Measurements from ENCODE around the gene TNKS2.
"Not testable (repeated sequence)": the region's sequence is repeated elsewhere in the genome, so short reads cannot be mapped to it uniquely, and the experiment has no call there.

The TNKS2 gene

GRCh38 chr10:91797874-91798648 is at the start of gene TNKS2:
TNKS2 (plus strand) TSS chr10:91798426; CDS start chr10:91798691, 265 bp downstream.
- peak; percentile 93 for DNase-seq

GRCh38 chr10:91749592-91749991 is 48.6 kb upstream of the TNKS2 start:
- DNase-seq, result not testable (repeated sequence)

- DNase-seq, result no peak
Observed at GRCh38 chr10:91756286-91756685, 41.9 kb upstream of the TNKS2 start.

DNA sequence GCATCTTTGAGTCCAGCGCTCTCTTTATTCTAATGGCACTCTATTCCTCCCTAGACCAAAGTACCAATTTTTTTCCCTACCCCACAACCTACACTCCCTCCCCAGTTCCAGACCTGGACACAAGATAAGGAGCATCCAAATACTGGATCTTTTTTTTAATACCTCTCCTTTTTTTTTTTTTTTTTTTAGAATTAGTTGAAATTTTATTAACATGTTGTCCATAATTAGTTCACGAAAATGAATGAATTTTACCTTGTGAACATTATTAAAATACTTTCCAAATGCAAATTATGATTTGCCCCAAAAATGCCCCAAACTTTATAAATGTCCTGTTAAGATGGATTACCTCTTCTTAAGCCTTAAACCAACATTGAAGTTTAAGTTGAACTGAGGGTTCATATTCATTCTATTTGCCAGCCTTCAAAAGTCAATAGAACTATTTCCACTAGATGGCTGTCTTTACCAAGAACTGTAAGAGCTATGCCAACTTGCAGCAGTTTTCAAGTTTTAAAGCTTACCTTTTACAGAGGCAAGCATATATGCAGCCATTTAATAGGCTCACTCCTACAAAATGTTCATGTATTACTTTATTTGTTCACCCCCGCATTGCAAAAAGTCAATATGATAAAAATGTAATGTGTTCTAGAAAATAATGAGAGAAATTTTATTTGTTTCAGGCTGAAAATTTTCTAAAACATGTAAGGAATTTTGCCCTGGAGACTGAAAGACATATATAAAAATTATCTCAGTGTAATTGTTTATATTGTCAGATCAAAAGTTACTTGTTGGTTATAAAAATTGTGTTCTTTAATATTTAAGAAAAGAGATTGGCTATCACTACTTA is 39.7 kb upstream of the TNKS2 start:
- DNase-seq, result peak; percentile 65

DNA sequence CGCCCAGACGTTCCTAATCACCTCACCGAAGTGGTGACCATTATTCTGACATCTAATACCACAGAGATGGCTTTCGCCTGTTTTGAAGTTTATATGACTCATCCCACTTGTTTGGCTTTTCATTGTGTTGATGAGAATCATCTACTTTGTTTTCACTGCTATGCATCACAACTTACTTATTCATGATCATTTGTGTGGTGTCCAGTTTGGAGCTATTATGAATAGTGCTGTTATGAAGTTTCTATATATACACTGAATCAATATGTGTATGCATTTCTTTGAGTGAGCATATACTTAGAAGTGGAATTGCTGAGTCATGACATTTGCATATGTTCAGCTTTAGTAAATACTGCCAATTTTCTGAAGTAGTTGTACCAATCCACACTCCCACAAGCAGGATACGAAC is 38.6 kb upstream of the TNKS2 start:
- no peak for DNase-seq

- DNase-seq, result no peak
Observed at GRCh38 chr10:91761721-91762120, 36.5 kb upstream of the TNKS2 start.

DNA sequence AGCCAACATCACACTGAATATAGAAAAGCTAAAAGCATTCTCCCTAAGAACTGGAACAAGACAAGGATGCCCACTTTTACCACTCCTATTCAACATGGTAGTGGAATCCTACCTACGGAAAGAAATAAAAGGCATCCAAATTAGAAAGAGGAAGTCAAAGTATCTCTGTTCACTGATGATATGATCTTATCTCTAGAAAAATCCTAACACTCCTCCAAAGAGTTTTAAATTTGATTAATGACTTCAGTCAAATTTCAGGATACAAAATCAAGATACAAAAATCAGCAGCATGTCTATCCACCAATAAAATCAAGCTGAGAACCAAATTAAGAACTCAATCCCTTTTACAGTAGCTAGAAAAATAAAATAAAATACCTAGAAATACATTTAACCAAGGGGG is 35.3 kb upstream of the TNKS2 start:
- no peak for DNase-seq

DNA sequence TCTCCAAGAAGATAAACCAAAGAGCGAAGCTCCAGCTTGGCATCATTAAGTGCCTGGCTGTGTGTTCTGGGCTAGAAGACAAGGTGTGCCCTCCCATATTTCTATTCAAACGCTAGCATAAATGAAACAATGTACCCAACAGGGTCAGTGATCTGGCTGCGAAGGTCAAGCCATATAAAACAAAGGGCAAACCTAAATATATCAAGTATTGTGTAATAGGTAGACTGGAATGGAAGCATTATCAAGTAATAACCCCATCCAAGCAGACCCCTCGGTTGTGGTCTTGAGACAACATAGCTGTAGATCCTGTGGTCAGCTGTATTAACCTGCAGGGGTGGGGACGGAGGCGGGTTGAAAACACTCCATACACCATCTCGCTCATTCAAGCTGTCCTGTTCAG is 31.6 kb upstream of the TNKS2 start:
- no peak for DNase-seq

- DNase-seq, result no peak
Observed at GRCh38 chr10:91768123-91768522, 30.1 kb upstream of the TNKS2 start.

- no peak for DNase-seq
Observed at GRCh38 chr10:91771907-91772306, 26.3 kb upstream of the TNKS2 start.

- no peak for DNase-seq
Observed at GRCh38 chr10:91772461-91772860, 25.8 kb upstream of the TNKS2 start.

- DNase-seq, result no peak
Observed at GRCh38 chr10:91772869-91773268, 25.4 kb upstream of the TNKS2 start.

DNA sequence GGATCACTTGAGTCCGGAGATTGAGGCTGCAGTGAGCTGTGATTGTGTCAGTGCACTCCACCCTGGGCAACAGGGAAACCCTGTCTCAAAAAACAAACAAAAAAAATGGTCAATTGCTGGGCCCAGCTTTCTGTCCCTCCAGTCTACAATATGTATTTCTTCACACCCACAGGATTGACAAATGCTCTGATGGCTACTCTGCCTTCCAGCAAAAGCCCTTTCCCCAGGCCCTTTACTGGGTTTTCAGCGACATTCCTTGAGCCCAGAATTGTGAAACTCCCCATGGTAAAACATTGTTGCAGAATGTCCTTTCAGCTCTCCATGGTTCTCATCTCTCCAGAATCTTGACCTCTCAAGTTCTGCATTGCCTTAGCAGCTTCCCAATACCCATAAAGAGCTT is 23.7 kb upstream of the TNKS2 start:
- no peak for DNase-seq

GRCh38 chr10:91775731-91776130 is 22.5 kb upstream of the TNKS2 start:
- no peak for DNase-seq

DNA sequence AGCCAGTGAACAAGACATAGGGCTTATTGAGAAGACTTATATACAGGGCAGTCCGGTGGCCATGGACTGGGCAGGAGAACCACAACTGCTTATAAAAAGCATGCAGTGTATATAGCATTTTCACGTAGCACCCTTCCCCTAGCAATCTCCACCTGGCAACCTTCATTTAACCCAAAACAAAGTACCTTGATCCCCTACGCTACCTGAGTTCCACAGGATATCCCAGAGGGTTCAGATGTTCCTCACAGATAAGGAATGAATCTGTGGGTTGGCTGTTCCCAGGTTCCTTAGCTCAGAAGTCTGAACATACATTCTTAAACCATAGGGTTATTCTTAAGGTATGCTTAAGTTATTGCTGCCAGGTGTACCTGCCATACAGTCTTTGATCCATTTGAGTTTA is 22.0 kb upstream of the TNKS2 start:
- DNase-seq, result no peak

- no peak for DNase-seq
Observed at GRCh38 chr10:91778485-91778884, 19.7 kb upstream of the TNKS2 start.

GRCh38 chr10:91779011-91779605 is 19.1 kb upstream of the TNKS2 start:
- DNase-seq, result no peak

DNA sequence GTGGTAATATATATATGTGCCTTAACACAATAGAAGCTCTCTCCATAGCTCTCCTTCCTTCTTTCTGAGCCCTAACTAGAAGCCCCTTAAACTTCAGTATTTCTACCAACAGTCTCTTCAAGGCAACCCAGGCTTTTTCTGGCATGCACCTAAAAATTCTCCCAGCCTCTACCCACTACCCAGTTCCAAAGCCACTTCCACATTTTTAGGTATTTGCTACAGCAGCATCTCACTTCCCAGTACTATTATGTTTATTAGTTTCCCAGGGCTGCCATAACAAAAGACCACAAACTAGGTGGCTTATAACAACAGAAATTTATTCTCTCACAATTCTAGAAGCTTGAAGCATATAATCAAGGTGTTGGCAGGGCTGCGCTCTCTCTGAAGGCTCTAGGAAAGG is 15.7 kb upstream of the TNKS2 start:
- no peak for DNase-seq

DNA sequence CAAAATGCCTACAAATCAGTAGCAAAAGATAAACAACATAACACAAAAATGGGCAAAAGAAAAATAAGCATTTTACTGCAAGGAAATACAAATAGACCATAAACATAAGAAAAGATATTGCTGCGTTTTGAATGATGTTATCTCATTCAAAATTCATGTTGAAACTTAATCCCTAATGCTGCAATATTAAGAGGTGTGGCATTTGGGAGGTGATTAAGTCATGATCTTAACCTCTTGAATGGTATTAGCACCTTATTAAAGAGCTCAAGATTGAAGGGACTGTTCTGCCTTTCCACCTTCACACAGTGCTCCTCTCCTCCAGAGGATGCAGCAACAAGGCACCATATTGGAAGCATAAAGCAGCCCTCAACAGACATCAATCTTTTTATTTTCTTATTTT is 12.4 kb upstream of the TNKS2 start:
- no peak for DNase-seq

GRCh38 chr10:91787258-91787657 is 11.0 kb upstream of the TNKS2 start:
- no peak for DNase-seq

- no peak for DNase-seq
Observed at GRCh38 chr10:91787810-91788209, 10.4 kb upstream of the TNKS2 start.

- DNase-seq, result no peak
Observed at GRCh38 chr10:91788527-91788926, 9.7 kb upstream of the TNKS2 start.

GRCh38 chr10:91796331-91797047 is 1.7 kb upstream of the TNKS2 start:
- peak; percentile 59 for DNase-seq

All from CD4-positive, alpha-beta T cell treated with Interleukin-10 for 1 hour (primary cell).